Stimulated activated CD4-positive, alpha-beta T cell treated with anti-CD3 and anti-CD28 coated beads, Interleukin-12 subunit alpha, Interleukin-12 subunit beta, amount 100 ng/mL, for 48 hours (primary cell): ENCODE data around the gene HS6ST3.
"Not testable (repeated sequence)": the region's sequence is repeated elsewhere in the genome, so short reads cannot be mapped to it uniquely, and the experiment has no call there.

ENCODE experiments used
- DNase-seq, 3 donors: peaks; one replicate each; pipeline ENCODE4 v3.0.0-alpha.2; 2020; ENCODE audit warnings: low read depth in 2 of 3, low spot score in 1 of 3

The HS6ST3 gene

GRCh38 chr13:96710166-96710862 lies 620.4 kb downstream of the HS6ST3 start:
- no peak for DNase-seq

- no peak for DNase-seq
These were observed 630.5 kb downstream of the HS6ST3 start for GRCh38 chr13:96720446-96720845.

- no peak for DNase-seq
These were observed 636.7 kb downstream of the HS6ST3 start for GRCh38 chr13:96726651-96727050.

GRCh38 chr13:96728463-96728862 lies 638.6 kb downstream of the HS6ST3 start:
- DNase-seq = no peak

DNA sequence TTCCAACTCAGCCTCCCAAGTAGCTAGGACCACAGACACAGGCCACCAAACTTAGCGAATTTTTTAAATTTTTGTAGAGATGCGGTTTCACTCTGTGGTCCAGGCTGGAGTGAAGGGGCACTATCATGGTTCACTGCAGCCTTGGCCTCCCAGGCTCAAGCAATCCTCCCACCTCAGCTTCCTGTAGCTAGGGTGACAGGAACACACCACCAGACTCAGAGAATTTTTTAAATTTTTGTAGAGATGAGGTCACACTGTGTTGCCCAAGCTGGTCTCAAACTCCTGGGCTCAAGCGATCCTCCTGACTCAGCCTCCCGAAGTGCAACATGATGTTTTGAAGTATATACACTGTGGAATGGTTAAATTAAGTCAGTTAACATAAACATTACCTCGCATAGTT lies 640.8 kb downstream of the HS6ST3 start:
- no peak for DNase-seq

DNA sequence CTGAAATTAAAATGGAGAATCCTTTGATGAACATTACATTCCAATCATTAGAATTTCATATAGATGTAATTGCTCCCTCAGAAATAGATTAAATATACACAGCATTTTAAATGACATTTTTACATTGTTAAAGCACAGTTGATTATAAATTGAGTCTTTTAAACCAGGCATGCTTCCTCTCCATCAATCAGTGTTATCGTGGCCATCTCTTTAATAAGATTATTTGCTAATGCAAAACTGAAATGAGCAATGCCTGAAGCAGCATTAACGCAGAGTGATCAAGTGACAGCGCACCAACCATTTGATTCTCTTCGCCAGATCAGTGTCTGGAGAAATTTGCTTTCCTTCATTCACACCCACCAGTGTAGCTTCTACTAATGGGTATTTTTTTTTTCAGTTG lies 644.6 kb downstream of the HS6ST3 start:
- no peak for DNase-seq

DNA sequence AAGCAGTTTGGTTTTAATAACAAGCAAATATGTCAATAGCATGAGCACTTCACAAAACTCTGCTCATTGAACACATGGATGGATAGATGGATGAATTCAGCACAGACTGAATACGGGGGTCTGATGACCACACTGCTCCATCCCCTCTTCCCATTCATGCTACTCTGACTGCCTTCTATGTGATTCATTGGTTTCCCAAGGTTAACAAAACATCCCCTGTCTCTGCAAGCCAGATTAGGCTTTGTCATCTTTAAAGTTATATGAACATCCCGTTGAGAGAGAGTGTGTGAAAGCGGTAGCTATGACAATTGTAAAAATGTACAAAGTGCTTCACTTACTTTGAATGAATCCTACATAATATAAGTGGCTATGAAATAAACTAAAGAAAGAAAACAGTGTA lies 651.9 kb downstream of the HS6ST3 start:
- DNase-seq = no peak

DNA sequence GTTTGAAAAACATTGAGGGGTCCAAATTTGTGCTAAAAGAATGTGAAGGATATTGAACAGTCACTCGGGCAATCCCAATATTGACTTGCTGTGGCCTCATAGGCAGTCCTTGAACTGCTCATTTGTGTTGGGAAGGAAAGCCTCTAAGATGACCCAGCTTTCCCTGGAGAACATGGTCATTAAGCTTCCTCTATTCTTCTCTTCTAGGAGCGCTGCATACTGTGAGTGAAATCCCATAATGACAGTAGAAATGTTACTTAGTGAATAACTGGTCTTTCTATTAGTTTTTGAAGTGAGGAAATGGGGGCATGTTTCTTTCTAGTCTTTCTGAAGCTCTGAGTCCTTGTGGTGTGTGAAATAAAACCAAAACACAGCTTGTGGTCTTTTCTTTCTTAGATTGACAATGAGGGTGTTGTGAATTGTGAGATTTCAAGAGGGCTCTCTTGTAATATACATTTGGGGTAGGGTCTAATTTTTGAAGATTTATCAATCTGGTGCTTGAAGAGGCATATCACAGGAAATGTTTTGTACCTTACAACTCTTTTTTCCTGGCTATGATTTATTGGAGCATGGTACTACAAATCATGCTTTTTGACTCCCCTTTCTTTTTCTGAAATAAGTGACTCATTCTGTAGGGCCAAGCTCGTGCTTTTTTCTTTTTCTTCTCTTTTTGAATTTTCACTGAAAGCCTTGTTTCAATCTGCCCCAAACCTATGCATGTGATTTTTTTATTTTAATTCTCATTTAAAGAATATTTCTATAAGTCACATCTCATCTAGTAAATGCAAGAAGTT lies 653.6 kb downstream of the HS6ST3 start:
- no peak for DNase-seq

- DNase-seq = no peak
These were observed 654.7 kb downstream of the HS6ST3 start for GRCh38 chr13:96744367-96745331.

DNA sequence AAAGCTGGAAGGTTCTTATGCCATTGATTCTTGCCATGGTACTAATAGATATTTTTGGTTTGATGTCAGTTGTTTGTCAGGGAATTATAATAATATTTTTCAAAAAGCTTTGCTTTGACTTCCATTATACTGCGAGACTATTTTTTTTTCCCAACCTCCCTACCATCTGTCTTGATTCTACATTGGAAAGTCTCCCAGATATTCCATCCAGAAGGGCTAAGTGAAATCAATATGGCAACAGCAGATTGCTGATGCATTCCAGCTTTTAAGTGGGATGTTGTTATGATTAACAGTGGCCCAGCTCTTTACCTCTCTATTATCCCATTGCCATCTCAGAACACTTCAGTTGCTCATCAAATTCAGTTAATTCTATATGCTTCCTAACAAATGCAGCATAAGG lies 657.0 kb downstream of the HS6ST3 start:
- no peak for DNase-seq

- DNase-seq = no peak
These were observed 659.9 kb downstream of the HS6ST3 start for GRCh38 chr13:96749825-96750224.

DNA sequence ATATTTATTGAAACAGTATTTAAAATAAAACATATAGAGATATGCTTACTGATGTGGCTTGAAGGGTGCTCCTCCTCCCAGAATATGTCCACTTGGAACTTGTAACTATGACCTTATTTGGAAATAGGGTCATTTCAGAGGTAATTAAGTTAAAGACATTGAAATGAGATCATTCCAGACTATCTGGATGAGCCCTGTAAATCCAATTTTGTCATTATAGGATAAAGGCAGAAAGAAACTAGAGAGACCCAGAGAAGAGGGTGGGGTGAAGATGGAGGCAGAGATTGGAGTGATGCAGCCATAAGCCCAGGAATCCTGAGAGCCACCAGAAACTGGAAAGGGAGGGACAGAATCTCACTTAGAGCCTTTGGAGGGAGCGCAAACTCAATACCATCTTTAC lies 661.2 kb downstream of the HS6ST3 start:
- no peak for DNase-seq

DNA sequence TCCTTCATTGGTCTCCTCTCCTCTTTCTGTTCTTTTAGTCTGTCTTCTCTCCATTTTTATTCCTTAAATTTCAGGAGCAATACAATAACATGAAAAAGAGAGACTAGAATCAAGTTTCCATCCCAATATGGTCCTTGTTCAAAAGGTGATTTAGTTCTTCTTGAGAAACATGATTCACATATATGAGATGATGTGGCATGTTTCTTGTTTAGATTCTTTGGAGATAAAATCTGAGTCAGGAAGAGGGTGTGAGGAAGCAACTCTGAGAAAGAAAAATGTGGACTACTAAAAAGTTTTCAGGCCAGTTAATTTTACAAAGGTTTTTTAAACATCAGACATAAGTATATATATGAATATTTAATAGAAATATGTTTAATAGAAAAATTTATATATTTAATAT lies 673.0 kb downstream of the HS6ST3 start:
- no peak for DNase-seq

DNA sequence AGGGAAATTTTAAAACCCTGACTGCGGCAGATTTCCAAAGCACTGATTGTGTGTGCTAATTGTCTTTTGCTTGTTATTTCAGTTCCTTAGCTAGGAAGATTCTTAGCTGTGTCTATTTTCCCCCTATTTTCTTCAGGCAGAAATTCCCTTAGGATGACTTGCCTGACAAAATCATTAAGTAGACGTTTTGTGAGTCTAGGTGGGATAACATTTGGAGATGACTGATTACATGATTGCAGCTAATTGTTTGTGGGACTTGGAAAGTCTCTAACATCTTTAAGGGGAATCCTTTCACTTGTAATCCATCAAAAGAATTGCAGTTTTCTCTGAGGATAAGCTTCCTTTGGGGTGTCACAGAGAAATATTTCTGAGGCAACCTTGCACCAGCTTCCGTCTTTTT lies 676.4 kb downstream of the HS6ST3 start:
- no peak for DNase-seq

- DNase-seq = no peak
These were observed 678.6 kb downstream of the HS6ST3 start for GRCh38 chr13:96768524-96768923.

DNA sequence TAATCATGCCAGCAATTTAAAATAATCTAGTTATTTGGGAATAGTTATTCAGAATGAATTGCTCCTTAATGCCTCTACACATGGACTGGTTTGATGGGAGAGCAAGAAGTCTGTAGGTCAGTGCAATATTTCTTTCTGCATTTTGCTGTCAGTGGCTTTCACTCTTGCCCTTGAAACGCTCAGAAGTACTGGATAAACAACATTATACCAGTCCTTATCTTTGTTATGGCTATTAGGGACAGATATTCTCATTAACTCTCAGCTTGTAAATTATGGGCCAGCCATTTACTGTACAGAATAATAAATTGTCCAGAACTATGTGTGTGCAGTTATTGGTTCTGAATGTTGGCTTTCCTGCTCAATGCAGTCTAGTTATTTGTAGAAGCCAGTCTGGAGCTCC lies 680.0 kb downstream of the HS6ST3 start:
- no peak for DNase-seq

- DNase-seq = no peak
These were observed 681.8 kb downstream of the HS6ST3 start for GRCh38 chr13:96771486-96772367.

DNA sequence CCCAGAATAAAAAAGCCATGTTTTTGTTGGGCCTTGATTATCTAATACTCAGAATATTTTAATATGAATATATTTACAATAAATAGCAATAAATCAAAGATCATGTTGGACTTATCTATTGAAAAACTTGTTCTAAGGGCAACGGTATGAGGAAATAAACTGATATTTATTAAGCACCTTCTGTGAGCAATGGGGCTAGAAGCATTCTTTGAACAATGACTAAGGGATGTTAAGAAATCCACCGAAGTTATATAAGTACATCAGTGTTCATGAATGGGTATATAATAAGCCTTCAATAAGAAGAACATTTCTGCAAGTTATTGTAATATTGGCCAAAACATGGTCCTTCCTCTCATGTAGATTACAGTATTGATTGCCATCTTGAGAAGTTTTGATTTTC lies 682.5 kb downstream of the HS6ST3 start:
- DNase-seq = no peak

DNA sequence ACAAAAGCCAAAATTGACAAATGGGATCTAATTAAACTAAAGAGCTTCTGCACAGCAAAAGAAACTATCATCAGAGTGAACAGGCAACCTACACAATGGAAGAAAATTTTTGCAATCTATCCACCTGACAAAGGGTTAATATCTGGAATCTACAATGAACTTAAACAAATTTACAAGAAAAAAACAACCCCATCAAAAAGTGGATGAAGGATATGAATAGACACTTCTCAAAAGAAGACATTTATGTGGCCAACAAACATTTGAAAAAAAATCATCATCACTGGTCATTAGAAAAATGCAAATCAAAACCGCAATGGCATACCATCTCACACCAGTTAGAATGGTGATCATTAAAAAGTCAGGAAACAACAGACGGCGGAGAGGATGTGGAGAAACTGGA lies 688.4 kb downstream of the HS6ST3 start:
- DNase-seq = not testable (repeated sequence)

DNA sequence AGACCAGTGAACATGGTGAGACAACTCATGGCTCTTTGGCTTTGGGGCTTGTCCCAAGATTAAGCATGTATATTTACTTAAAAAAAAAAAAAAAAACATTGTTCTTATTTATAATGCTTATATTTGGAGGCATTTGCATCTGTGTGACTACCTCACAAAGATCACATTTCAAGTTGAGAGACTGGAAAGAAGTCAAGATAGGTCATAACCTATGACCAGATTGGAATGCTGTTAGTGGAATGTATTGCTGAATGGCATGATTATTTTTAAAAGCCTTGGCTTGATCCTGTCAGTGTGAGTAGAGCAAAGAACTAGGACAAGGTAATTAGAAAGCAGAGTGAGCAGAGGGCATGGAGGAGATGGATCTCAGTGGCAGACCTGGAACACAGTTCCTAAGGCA lies 689.8 kb downstream of the HS6ST3 start:
- DNase-seq = no peak

- no peak for DNase-seq
These were observed 690.2 kb downstream of the HS6ST3 start for GRCh38 chr13:96780105-96780504.
